T-cell (primary cell): Measurements from ENCODE around the gene MYEF2. TPM values are rescaled to one million over a fixed set of nuclear protein-coding genes. Genes with fewer than 3 reads are reported as not detected.
A peak's percentile ranks its signal among the peaks of the same experiment; 100 is the strongest.

Experiments
- ATAC-seq, 4 experiments: fragments of 200-7000 bp in 3 of 4; fragments of 150-1000 bp in 1 of 4; cut with Tn5 transposase; replicated peaks in 1 of 4; 1 replicate in 3 of 4; 2 replicates in 1 of 4; pipeline ENCODE4 v1.10.0; 2021; ENCODE audit warnings: moderate library complexity in 3 of 4, mild to moderate bottlenecking in 2 of 4, moderate number of reproducible peaks in 1 of 4
- CTCF ChIA-PET, 2 donors: fragments of 300-600 bp; sonication (Branson Sonifier 250); formaldehyde crosslinking; loops; one replicate each; lab custom pipeline; 2022; ENCODE audit warnings: antibody characterized with exemption in 2 of 2; lab: Charles Lee
- POLR2A ChIA-PET, 2 donors: fragments of 300-600 bp; sonication (Branson Sonifier 250); formaldehyde crosslinking; loops; one replicate each; lab custom pipeline; 2022; ENCODE audit warnings: antibody characterized with exemption in 2 of 2; lab: Charles Lee
- DNase-seq, 35 experiments: peaks; one replicate each; pipeline versions ENCODE4 v3.0.0 to v3.0.0-alpha.2; 2013 to 2023
- H3K27ac ChIP-seq: one replicate; pipeline ENCODE4 v1.5.1; 2013; ENCODE audit warnings: low read length
- H3K27me3 ChIP-seq, 2 experiments: replicated peaks in 1 of 2; 1 replicate in 1 of 2; 2 replicates in 1 of 2; pipeline versions ENCODE4 v1.6.1 to v1.7.0; 2013; ENCODE audit warnings: low read length in 1 of 2, mixed read lengths in 1 of 2; ENCODE audit not compliant: control insufficient read depth in 2 of 2, insufficient read depth in 2 of 2; ENCODE audit errors: extremely low read depth in 1 of 2
- H3K36me3 ChIP-seq, 2 donors: 1 replicate in 1 of 2; 2 replicates in 1 of 2; pipeline versions ENCODE4 v1.6.1 to v1.7.0; 2013; ENCODE audit warnings: low read length in 1 of 2; ENCODE audit not compliant: control insufficient read depth in 2 of 2, insufficient read depth in 1 of 2; ENCODE audit errors: extremely low read depth in 1 of 2
- H3K4me1 ChIP-seq, 2 experiments: 1 replicate in 1 of 2; 2 replicates in 1 of 2; pipeline versions ENCODE4 v1.6.1 to v1.7.0; 2013; ENCODE audit warnings: low read length in 2 of 2, mixed read lengths in 1 of 2; ENCODE audit not compliant: insufficient read depth in 2 of 2, control insufficient read depth in 1 of 2; ENCODE audit errors: extremely low read depth in 1 of 2
- H3K4me3 ChIP-seq, 2 donors: 1 replicate in 1 of 2; 2 replicates in 1 of 2; pipeline versions ENCODE4 v1.5.1 to v1.7.0; 2013; ENCODE audit warnings: mild to moderate bottlenecking in 2 of 2, low read length in 1 of 2, moderate library complexity in 1 of 2; ENCODE audit not compliant: control insufficient read depth in 1 of 2; ENCODE audit errors: extremely low read depth in 1 of 2
- H3K9me3 ChIP-seq: 2 replicates; pipeline ENCODE4 v1.7.0; 2013
- H3K27ac Mint-ChIP-seq, 2 donors: one replicate each; pipeline ENCODE4 v1.8.0; 2020 to 2021; ENCODE audit warnings: mild to moderate bottlenecking in 2 of 2, mixed read lengths in 2 of 2
- H3K27me3 Mint-ChIP-seq, 2 donors: one replicate each; pipeline ENCODE4 v1.8.0; 2021 to 2022; ENCODE audit warnings: mixed read lengths in 2 of 2
- H3K36me3 Mint-ChIP-seq: one replicate; pipeline ENCODE4 v1.8.0; 2021; ENCODE audit warnings: mixed read lengths
- H3K4me1 Mint-ChIP-seq, 3 donors: one replicate each; pipeline ENCODE4 v1.8.0; 2020 to 2022; ENCODE audit warnings: mixed read lengths in 3 of 3, mild to moderate bottlenecking in 1 of 3
- H3K4me3 Mint-ChIP-seq, 3 donors: one replicate each; pipeline ENCODE4 v1.8.0; 2020 to 2022; ENCODE audit warnings: mild to moderate bottlenecking in 3 of 3, mixed read lengths in 3 of 3, moderate library complexity in 3 of 3
- H3K9me3 Mint-ChIP-seq, 3 donors: one replicate each; pipeline ENCODE4 v1.8.0; 2020 to 2022; ENCODE audit warnings: mixed read lengths in 3 of 3
- WGBS: methylation state at CpG from one replicate; pipeline ENCODE4 v1.1.5; 2013; ENCODE audit warnings: missing lambda C conversion rate; ENCODE audit not compliant: insufficient coverage; 5-methylcytosine and 5-hydroxymethylcytosine counted together
- total RNA-seq, 35 experiments: library from RNA in 6 of 35; stranded (reverse) in 6 of 35; fragments of 120-200 nt in 1 of 35; gene quantifications; one replicate each; pipeline versions ENCODE4 v1.2.1 to v1.2.4 and lab custom pipeline; 2013 to 2026

MYEF2 gene
- total RNA-seq, 5 donors from 2014 or later (not counting 1 experiment from before 2014, with no cell fraction given), result 11.8 to 24.8 (median 15.3) TPM

DNA sequence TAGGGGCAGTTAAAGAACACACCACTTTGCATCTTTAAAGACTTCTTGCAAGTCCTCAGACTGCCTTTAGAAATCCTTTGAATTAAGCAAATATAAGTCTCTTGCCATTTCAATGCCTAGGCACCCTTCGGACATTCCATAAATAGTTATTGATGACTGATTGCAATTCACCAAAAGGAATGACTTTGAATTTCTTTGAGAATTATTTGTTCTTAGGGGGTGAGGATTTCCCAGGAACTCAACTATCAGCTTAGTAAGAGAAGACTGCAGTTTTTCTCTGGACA lies 495 bp upstream of the MYEF2 start:
- Histone ChIP-seq H3K9me3 (no peaks in the 10 kb centered on the region), H3K4me3 (peak overlapping the region; percentile 47 to 71), H3K36me3 (no peaks in the 10 kb centered on the region), H3K4me1 (peaks cover 0 to 9% of the 10 kb centered on the region in 2 experiments), H3K27me3 (peaks cover 0 to 6% of the 10 kb centered on the region in 2 experiments), H3K27ac (no peak overlapping the region)
- DNase-seq, result no peak
- peak overlapping the region; percentile 58 to 90 (median 68) for H3K4me3 Mint-ChIP-seq
- peaks cover 15 to 23% of the 10 kb centered on the region in 2 donors for H3K27me3 Mint-ChIP-seq
- H3K27ac Mint-ChIP-seq, result no peak overlapping the region
- no CpG with 5 or more reads among the region's 1 CpG for WGBS
- ATAC-seq, result no peak
- peaks cover 14 to 20% (median 20%) of the 10 kb centered on the region in 3 donors for H3K4me1 Mint-ChIP-seq
- peaks cover 3% of the 10 kb centered on the region for H3K36me3 Mint-ChIP-seq
- H3K9me3 Mint-ChIP-seq, result no peaks in the 10 kb centered on the region
- CTCF ChIA-PET, result no interaction called here
- POLR2A ChIA-PET, result interaction anchor here in 1 of 2 donors (1.1 kb wide), 1 partner anchor 9 kb away, joined by 3 read pairs; no protein-coding TSS in a partner anchor

DNA sequence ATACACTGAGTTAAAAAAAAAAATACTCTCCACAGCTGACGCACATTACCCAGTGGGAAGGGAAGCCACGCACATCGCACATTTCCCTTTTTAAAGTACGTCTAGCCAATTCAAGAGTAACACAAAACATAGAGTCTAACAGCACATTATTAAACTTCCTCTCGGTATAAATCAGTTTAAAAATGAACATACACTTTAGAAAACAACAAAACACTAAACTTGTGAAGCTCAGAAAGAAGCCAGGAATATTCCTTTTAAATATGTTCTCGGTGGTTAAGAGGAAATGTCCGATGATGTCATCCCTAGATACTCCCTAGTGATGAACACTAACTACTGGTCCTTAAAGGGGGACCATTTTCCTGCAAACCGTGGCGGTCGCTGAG lies 721 bp downstream of the MYEF2 start:
- Mint-ChIP-seq H3K4me1 (peaks cover 18 to 20% (median 20%) of the 10 kb centered on the region in 3 donors), H3K4me3 (peak overlapping the region; percentile 88 to 90 (median 90)), H3K9me3 (peaks cover 0 to 6% (median 2%) of the 10 kb centered on the region in 3 donors), H3K27ac (peak overlapping the region; percentile 56 to 68), H3K36me3 (peaks cover 3% of the 10 kb centered on the region), H3K27me3 (peaks cover 8 to 23% of the 10 kb centered on the region in 2 donors)
- 9% methylated on average over 6 of the region's 10 CpGs for WGBS
- H3K27me3 ChIP-seq, result peaks cover 0 to 6% of the 10 kb centered on the region in 2 experiments
- ChIA-PET POLR2A (interaction anchor here in 1 of 2 donors (0.6 kb wide), 1 partner anchor 154 kb away, joined by 8 read pairs; the partner anchor contains the start of gene DUT), CTCF (interaction anchor here in 1 of 2 donors (0.7 kb wide), 2 partner anchors 18 to 26 kb away, joined by 3 read pairs; no protein-coding TSS in a partner anchor)
- peaks cover 0 to 9% of the 10 kb centered on the region in 2 experiments for H3K4me1 ChIP-seq
- no peaks in the 10 kb centered on the region for H3K36me3 ChIP-seq
- H3K9me3 ChIP-seq, result no peaks in the 10 kb centered on the region
- H3K4me3 ChIP-seq, result peak overlapping the region; percentile 47 to 71
- H3K27ac ChIP-seq, result no peak overlapping the region
- ATAC-seq (peak; percentile 35 to 69 (median 58)), DNase-seq (peak in 10 of 35 experiments; percentile 1 to 55 (median 4))

DNA sequence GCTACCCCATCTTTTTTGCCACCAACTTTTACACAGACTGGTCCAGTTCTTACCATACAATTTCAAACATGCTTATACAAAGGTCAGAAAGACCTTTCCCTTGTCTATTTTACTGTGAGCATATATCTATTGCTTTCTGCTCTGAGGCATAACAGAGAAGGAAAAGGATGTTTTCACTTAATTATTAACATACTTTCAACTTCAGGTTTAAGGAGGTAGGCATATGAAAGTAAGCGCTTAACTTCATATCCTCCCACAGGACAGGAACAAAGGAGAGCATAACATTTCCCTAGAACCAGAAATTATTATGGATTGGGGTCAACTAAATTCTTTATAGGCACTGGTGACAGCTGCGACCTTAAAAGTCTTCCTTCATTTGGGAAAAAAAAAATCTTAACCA lies 1.1 kb downstream of the MYEF2 start:
- CTCF ChIA-PET, result interaction anchor here in 1 of 2 donors (0.7 kb wide), 2 partner anchors 18 to 26 kb away, joined by 3 read pairs; no protein-coding TSS in a partner anchor
- ATAC-seq (no peak), DNase-seq (no peak)
- Histone ChIP-seq H3K27me3 (peaks cover 0 to 6% of the 10 kb centered on the region in 2 experiments), H3K27ac (no peak overlapping the region), H3K4me1 (peaks cover 0 to 9% of the 10 kb centered on the region in 2 experiments), H3K36me3 (no peaks in the 10 kb centered on the region), H3K9me3 (no peaks in the 10 kb centered on the region), H3K4me3 (peak overlapping the region; percentile 47 to 71)
- Mint-ChIP-seq H3K4me1 (peaks cover 18 to 20% (median 20%) of the 10 kb centered on the region in 3 donors), H3K27me3 (peaks cover 5 to 20% of the 10 kb centered on the region in 2 donors), H3K36me3 (peaks cover 3% of the 10 kb centered on the region), H3K4me3 (peak overlapping the region; percentile 88 to 90 (median 90)), H3K27ac (no peak overlapping the region), H3K9me3 (peaks cover 0 to 6% (median 2%) of the 10 kb centered on the region in 3 donors)
- WGBS, result no CpG with 5 or more reads among the region's 2 CpGs
- POLR2A ChIA-PET, result interaction anchor here in 1 of 2 donors (0.6 kb wide), 1 partner anchor 154 kb away, joined by 8 read pairs; the partner anchor contains the start of gene DUT

DNA sequence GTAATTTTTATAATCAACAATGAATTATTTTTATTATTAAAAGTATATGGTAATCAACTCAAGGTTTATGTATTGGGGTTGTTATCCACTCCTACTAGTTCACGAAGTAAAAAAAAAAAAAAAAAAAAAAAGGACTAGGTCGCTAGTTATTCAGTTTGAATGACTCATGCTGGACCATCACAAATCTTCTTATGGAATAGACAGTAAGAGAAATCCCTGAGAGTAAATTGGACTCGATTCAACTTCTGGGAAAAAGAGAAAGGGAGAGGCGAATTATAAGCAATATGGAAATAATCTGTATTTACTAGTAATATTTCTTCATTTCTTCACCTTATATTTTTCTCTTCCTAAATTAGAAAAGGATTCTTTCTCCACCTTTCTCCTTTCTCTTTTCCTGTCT lies 2.0 kb downstream of the MYEF2 start:
- Histone ChIP-seq H3K36me3 (no peaks in the 10 kb centered on the region), H3K4me1 (peaks cover 0 to 9% of the 10 kb centered on the region in 2 experiments), H3K4me3 (no peak overlapping the region), H3K27me3 (peaks cover 0 to 6% of the 10 kb centered on the region in 2 experiments), H3K9me3 (no peaks in the 10 kb centered on the region), H3K27ac (no peak overlapping the region)
- DNase-seq (no peak), ATAC-seq (no peak)
- POLR2A ChIA-PET, result no interaction called here
- Mint-ChIP-seq H3K36me3 (peaks cover 3% of the 10 kb centered on the region), H3K27ac (no peak overlapping the region), H3K4me3 (no peak overlapping the region), H3K4me1 (peaks cover 18 to 20% (median 20%) of the 10 kb centered on the region in 3 donors), H3K9me3 (peaks cover 0 to 6% (median 2%) of the 10 kb centered on the region in 3 donors), H3K27me3 (peaks cover 3 to 18% of the 10 kb centered on the region in 2 donors)
- WGBS, result no CpG with 5 or more reads among the region's 4 CpGs
- CTCF ChIA-PET, result no interaction called here

DNA sequence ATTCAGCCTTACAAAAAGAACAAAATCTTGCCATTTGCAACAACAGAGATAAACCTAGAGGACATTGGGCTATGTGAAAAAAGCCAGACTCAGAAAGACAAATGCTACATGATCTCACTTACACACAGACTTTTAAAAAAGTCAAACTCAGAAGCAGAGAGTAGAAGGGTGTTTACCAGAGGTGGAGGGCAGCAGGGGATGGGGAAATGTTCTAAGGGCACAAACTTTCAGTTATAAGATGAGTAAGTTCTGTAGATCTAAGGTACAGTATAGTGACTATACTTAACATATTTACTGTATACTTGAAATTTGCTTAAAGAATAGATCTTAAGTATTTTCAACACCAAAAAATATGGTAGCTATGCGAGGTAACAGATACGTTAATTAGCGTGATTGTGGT lies 3.0 kb downstream of the MYEF2 start:
- no peak for ATAC-seq
- POLR2A ChIA-PET, result no interaction called here

DNA sequence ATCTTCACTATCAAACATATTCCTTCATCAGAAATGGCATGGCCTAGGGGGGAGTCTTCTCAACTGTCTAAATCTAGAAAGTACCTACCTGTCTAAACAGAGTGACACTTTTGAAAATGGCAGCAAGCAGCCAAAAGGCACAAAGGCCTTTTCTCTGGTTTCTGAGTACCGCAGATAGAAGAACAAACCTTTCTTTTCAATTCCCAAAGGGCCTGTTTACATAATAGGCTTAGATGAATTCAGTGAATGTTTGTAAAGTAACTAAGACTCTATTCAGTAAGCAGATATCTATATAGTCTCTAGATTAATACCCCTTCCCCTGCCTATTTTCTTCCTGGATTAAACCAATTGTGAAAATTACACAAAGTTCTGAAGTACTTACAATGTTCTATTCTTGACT lies 7.1 kb downstream of the MYEF2 start:
- Histone ChIP-seq H3K27ac (no peak overlapping the region), H3K4me1 (no peaks in the 10 kb centered on the region), H3K4me3 (no peak overlapping the region), H3K9me3 (no peaks in the 10 kb centered on the region), H3K36me3 (no peaks in the 10 kb centered on the region), H3K27me3 (no peaks in the 10 kb centered on the region)
- Mint-ChIP-seq H3K4me1 (peaks cover 4 to 6% (median 4%) of the 10 kb centered on the region in 3 donors), H3K27me3 (no peaks in the 10 kb centered on the region), H3K4me3 (no peak overlapping the region), H3K9me3 (peaks cover 0 to 6% (median 2%) of the 10 kb centered on the region in 3 donors), H3K27ac (no peak overlapping the region), H3K36me3 (peaks cover 21% of the 10 kb centered on the region)
- POLR2A ChIA-PET, result no interaction called here
- CTCF ChIA-PET, result no interaction called here
- ATAC-seq (no peak), DNase-seq (no peak)
- WGBS, result no CpG with 5 or more reads among the region's 1 CpG

More for the DNA sequence above, 3.0 kb downstream of the MYEF2 start:
- no peak for DNase-seq
- WGBS, result no CpG with 5 or more reads among the region's 3 CpGs
- Histone ChIP-seq H3K4me1 (peaks cover 0 to 9% of the 10 kb centered on the region in 2 experiments), H3K27ac (no peak overlapping the region), H3K27me3 (peaks cover 0 to 6% of the 10 kb centered on the region in 2 experiments), H3K36me3 (no peaks in the 10 kb centered on the region), H3K9me3 (no peaks in the 10 kb centered on the region), H3K4me3 (no peak overlapping the region)
- H3K27me3 Mint-ChIP-seq, result peaks cover 3 to 17% of the 10 kb centered on the region in 2 donors
- no peak overlapping the region for H3K27ac Mint-ChIP-seq
- peaks cover 3% of the 10 kb centered on the region for H3K36me3 Mint-ChIP-seq
- H3K9me3 Mint-ChIP-seq, result peaks cover 0 to 6% (median 2%) of the 10 kb centered on the region in 3 donors
- peaks cover 18 to 20% (median 20%) of the 10 kb centered on the region in 3 donors for H3K4me1 Mint-ChIP-seq
- H3K4me3 Mint-ChIP-seq, result no peak overlapping the region
- CTCF ChIA-PET, result no interaction called here
